Lung microvascular endothelial cell (primary cell): Measurements from ENCODE around the gene PKNOX2. TPM values are rescaled to one million over a fixed set of nuclear protein-coding genes. Genes with fewer than 3 reads are reported as not detected.

Source experiments
- DNase-seq, 2 donors: peaks; one replicate each; pipeline versions ENCODE4 v3.0.0 to v3.0.0-alpha.2; 2010; ENCODE audit warnings: low read depth in 2 of 2
- total RNA-seq: library from RNA; depleted of rRNA; stranded (reverse); fragments of >200 nt; gene quantifications from 2 replicates; pipeline ENCODE4 v1.2.1, GENCODE V29; 2014

PKNOX2 gene
- total RNA-seq, 1 donor from 2014 or later: not detected

DNA sequence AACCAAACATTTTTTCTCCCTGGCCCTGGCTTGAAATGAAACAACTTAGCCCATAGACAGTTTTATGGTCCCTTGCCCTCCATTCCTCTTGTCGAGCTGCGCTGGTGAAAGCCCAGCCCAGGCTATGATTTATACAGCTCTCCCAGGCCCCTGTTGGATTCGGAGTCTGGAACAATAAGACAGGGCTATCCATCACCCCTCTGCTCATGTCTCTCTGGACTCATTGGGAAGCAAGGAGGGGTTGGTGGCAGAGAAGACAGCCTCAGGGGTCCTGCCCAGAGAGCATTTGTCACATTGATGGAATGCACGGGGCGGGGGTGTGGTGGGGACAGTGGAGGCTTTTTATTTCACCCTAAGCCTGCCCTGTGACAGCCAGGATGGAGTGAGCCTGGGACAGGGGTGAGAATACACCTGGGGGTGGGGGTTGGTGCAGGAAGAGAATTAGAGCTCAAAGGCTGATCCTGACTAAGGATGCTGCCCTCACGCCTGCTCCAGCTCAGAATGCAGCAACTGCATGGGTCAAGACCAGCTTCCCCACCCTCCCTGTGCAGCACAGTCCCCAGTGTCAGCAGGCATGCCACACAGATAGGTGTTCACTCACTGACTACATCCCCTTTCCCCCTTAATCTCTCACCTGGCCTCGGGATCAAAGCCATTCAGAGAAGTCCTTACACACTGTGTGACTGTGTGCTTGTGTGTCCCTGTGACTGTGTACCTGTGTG lies 10.0 kb upstream of the PKNOX2 start:
- DNase-seq: no peak

DNA sequence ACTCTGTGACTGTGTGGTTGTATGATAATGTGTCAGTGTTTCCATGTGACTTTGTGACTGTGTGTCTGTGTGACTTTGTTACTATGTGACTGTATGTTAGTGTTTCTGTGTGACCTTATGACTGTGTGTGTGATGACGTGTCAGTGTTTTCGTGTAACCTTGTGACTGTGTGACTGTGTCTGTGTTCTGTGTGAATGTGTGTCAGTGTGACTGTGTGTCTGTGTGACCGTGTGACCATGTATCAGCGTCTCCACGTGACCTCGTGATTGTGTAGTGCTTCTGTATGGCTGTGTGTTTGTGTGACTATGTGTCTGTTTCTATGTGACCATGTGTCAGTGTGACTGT lies 9.5 kb upstream of the PKNOX2 start:
- DNase-seq: no peak

DNA sequence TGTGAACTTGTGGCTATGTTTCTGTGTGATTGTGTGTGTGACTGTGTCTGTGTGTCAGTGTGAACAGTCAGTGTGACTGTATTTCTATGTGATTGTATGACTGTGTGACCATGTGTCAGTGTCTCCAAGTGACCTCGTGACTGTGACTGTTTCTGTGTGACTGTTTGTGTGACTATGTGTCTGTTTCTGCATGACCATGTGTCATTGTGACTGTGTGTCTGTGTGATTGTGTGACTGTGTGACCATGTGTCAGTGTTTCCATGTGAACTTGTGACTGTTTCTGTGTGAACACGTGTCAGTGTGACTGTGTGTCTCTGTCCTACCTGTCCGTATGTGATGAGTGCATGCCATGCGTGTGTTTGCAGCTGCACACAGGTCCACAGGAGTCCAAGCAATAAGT lies 8.8 kb upstream of the PKNOX2 start:
- DNase-seq: no peak

DNA sequence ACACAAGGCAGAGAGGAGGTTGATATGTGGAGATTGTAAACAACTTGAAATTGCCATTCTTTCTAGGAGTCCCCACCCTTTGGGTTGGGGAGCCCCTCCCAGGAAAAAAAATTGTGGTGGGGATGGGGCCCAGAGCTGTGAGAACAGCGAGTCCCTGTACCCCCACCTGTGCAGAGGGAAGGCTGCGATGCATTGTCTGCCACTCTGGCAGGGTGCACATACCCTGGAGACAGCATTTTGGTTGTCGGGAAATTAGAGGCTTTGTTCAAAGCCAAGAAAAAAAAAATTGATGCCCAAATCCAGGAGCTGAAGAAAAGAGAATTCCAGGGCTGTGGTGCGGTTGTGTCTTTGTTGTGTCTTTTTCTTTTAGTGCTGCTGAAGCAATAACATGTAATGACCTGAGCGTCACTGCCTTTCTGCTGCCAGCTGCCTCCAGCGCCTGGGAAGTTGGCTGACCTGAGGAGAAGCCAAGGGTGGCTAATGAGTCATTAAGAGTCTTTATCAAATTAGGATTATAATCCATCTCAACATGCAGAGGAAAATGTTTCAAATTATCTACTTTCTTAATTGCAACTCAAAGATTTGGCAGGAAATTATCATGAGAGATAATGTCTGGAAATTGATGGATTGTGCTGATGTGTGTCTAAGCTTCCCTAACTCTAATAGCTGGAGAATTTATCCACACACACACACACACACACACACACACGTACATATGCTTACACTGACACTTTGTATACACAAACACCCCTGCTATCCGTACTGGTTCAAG lies 8.0 kb upstream of the PKNOX2 start:
- no peak for DNase-seq

DNA sequence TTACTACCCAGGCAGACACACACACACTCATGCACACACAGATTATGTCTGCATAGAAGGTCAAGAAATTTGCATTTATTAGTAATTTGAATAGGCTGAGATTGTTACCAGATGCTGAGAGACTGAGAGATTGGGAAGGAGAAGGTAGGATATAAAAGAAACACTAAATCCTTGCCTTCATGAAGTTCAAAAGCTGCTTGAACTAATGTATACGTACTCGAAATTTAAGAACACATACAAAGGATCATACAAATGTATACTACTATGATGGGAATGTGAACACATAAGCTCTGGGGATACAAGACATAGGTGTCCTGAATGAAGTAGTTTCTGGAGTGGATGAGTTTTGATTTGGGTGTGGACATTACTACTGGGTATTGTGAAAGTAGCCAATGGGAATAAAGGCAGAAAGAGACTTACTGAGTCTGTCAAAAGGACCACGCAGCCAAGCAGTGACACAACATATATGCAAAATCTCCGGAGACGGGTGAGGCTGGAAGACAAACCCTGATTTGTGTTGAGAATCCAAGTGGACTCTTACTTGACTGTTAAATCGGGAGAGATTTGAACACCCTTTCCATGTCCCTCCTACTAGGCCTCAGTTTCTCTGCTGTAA lies 7.3 kb upstream of the PKNOX2 start:
- no peak for DNase-seq

DNA sequence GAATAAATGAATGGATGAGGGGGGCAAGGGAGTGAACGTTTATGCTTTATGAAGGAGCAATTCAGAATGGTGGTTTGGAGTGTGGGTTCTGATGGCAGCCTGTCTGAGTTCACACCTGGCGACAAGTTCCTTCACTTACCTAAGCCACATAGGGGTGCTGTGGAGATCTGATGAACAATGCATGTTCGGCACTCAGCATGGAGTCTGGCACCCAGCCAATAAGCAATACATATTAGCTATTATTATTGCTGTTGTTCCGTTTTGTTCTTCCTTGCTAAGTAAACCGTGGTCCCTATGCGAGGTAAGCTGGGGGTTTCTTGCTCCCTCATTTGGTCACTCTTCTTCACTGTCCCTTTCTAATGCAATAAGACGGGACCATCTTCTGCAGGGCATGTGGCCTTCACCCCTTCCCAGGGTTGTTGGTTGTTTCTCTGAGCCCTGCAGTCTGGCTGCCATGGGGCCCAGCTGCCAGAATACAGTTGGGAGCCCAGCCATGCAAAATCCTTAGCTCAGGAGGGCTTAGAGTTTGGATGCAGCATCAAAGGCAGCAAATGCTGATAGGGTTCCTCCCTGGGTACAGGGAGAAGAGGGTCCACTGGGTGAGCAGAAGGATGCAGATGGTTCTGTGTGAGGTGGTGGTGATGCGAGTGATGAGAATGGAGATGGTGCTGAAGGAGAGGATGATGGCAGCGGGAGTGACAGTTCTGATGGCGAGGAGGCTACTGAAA lies 6.4 kb upstream of the PKNOX2 start:
- DNase-seq: peak in 1 of 2 donors; percentile 4

DNA sequence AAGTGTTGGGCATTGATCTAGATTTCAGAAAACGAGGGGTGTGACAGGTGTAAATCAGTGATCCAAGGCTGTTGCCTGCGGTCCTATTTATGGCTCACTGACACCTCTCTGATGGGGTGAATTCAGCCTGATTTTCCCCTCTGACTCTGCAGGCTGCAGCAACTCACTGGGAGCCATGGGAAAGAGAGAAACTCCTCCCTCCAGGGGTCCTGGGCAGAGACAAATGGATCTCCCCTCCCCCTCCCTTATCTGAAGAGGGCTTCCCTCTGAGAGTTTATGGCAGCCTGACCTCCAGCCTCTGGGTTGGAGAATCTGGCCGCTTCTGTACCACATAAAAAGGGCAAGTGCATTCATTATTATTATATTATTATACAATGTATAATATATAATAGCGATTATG lies 1.8 kb upstream of the PKNOX2 start:
- DNase-seq: no peak

DNA sequence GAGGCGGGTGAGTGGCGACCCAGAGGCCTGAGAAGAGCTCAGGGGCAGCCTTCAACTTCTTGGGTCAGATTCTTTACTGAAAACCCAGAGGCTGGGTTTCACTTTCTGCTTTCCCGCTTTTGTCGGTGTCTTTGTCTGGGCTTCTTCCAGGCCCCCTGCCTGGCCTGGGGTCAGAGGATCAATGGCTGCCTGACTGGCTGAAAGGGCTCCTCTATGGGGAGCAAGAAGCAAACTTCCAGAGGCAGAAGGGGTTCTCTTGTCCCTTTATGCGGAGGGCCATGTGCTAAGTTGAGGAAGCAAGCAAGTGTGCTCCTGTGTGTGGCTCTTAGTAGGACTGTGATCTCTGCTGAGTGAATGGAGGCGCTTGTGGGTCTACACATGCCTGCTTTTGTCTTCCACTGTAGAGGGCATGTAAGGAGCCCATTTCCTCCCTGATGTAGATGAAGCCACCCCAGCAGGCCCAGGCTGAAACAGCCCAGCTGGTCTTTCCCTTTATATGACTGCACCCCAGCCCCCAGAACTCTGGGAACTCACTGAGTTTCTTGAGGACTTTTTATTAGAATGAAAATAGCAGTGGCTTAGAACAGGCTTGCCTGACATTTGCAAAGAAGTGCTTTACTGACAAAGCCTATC lies 1.0 kb upstream of the PKNOX2 start:
- DNase-seq: no peak

DNA sequence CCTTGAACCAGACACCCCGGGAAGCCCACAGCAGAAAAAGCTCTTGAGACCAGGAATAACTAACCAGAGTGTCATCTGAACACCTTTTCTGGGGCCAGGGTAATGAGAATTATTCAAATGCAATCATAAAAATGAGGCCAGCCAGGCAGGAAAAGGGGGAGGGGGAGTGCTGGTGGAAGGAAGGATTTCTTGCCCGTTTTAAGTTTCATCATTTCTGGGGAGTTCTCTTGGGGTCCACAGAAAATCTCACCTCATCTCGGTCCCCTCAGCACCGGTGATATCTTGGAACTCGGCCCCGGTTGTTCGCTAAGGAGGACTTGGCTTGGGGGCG lies 495 bp upstream of the PKNOX2 start:
- no peak for DNase-seq

DNA sequence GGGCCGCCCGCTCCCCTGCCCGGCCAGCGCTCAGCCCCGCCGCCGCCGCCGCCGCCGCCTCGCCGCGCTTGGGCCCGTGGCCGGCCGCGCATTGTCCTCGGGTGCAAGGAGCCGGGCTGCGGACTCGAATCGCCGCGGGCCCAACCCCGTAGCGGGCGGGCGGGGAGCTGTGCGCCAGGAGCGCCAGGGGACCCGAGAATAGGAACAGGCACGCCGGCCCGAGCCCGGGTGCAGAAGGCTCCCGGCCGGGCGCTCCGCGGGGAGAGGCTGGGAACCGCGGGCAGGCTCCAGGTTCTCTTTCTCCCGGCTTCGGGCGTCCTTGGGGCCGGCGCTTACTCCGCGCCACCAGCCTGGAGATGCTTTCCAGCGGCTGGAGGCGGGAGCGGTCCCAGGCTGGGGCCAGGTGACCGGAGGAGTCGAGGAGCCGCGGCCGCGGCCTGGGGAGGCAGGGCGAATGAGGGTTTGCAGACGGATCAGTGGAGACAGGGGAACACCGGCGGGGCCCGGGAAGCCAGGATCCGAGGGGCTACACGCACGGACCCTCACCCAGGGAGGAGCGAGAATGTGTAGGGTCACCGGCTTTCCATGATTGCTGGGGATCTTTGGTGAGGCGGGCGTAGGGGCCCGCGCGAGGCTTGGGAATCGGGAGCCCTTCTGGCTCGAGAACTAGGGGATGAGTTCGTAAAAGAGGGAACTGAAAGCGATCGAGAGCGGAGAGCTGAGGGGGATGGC lies 726 bp downstream of the PKNOX2 start:
- peak; percentile 27 to 41 for DNase-seq

DNA sequence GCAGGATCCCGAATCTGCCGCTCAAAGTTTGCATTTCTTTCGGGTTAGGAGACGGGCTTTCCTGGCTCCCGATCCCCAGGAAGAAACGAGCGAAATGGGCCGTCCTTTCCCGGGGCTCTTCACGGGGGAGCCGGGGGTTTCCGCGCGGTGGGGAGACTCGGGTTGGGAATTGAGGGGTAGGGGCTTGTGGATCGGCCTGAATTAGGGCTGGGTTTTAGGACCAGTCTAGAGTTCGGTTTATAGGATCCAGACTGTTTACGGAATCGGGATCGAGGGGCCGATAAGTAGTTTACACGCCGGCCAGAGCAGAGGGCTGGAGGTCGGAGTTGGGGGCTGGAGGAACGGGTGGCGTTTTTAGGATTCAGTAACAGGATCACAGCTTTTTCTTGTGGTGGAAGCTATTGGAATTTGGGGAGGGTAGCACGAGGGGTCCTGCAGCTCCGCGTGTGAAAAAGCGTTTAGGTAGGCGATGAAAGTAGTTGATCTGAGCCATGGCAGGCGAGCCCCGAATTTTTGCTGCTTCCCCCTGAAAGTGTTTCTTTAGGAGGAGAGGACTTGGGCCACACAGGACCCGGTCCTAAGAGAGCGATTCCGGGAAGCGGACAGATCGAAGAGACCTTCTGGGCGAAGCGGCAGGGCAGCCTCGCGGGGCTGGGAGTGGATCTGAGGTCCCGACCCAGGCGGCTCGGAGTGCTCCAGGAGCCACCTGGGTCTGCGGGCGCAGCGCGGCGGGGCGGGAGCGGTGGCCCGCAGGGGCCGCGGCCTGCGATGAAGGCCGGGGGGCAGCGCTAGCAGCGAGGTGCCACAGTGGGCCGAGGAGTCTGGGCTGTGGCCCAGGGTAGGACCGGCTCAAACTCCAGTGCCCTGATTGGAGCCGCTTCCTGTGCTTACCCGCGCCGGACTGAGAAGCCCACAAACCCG lies 1.6 kb downstream of the PKNOX2 start:
- peak in 1 of 2 donors; percentile 6 for DNase-seq

DNA sequence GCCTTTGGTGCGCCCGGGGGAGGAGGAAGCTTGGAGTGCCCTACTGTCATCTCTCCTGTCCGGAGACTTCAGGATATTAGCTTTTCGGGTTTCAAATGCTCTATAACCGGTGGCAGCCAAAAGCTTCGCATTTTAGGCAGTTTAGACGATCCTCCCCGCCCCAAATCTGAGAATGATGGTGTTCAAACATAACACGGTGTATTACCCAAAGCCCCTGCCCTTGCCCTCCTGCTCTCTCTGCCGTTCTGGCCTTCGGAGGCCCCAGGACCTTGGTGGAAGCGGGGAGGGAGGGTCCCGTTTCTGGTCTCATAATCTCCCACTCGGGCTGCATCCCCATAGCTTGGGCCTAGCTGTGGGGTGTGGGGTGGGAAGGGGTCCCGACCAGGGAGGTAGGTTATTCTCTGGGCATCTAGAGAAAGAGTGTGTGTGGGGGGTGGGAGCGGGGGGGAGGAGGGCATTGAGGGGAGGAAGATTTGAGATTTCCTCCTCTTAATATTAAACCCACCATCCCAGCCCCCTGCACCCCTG lies 2.3 kb downstream of the PKNOX2 start:
- no peak for DNase-seq

DNA sequence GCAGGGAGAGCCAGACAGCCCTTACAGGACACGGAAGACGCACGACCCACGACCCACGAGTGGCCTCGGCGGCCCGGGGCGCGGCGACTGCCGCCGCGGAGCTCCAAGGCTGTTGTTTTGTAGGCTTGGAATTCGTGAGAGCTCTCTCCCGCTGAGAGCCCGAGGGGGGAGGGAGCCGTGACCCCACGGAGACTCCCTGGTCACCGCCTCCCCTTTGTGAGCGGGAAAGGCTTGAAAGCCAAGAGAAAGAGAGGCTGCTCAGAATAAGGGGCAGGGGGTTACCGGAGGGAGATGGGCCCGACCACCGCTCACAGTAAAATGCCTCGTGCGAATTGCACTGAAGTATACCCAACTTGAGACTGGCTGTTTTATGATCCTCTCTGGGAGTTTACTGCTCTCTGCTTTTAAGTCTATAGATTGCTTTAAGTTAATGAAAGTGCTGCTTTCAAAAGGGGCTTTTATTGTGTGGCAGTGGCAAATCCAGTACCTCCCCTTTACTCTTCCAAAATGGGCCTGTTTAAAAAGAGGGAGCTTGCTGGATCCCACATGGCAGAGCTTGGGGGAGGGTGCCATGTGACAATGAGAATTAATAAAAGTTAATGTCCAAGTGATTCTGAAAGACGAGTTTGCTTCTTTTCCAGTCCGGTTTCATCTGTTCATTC lies 2.9 kb downstream of the PKNOX2 start:
- no peak for DNase-seq

DNA sequence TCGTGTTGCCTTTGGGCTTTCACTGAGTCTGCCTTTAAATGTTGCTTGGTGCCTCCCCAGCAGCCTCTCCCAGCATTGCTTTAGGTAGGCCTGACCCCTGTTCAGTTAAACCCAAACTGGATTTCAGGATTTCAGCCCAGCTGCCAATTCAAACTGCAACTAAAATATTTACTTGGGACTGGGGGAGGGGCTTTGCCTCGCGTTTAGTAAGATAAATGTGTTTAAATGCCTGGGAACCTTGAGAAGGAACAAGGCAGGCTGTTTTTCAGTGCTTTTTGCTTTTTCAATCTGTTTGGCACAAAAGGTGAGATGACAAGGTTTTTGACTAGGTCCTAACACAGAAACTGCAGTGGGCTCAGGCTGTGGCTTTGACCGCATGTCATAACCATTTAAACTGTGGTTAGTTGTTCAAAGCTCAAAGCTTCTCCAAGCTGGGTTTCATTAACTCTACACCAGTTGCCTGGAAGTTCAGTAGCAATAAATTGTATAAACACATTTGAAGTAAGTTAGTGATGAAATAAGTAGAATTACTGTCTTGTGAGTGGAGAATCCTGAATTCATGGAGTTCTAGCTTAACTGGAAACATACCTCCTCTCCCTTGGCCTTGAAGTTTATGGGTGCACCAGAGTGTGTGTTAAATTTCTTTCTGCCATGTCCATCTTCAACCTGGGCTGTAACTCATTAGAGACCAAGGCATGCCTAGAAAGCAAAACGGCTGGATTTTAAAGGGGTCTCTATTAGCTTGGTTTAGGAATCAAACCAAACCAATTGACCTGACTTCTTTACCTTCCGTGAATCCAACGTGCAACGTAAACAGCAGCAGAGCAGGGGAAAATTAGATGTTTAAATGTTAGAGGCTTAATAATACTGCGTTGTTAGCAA lies 3.6 kb downstream of the PKNOX2 start:
- no peak for DNase-seq

DNA sequence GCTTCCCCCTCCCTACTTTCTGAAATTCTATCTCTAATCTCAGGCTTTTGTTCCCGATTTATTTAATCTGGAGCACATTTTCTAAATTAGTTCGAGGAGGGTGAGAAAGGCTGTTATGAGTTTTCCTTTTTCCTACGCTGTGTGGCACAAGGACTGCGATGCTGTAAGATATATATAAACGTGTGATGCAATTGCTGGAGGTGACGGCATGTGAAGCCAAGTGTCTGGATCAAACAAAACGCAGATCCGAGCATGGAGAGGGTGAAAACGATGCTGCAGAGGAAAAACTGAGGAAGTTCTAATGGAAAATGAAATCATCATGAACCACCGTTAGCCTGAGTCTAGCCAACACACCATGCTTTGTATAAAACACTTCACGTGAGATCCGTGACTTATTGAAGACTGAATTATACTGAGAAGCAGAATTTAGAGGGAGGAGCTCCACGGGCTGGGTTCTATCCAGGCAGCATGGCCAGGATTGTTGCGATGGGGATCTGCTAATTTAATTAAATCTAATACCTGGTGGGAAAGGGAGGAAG lies 4.4 kb downstream of the PKNOX2 start:
- DNase-seq: no peak

DNA sequence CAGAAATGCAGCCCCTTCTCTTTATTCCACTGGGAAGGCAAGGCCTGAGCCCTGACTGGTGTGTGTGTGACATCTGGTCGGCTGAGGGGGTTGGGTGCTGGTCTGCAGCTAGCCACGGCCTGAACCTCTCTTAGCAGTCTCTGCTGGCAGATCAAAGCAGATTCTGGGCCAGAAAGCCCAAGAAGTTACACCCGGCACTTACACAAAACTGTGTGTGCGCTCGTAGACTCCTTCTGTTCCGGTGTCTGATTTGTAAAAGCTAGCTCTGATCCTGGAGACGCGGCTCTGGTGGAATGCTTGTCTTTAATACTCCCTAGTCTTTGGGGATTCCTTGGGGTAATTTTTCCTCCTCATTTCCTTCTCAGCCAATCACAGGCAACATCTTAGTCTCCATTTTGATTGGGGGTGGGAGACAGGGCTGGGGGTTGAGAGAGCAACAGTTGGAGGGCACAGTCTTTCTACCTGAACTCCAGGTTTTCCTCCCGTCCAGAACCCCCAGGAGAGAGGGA lies 5.5 kb downstream of the PKNOX2 start:
- DNase-seq: no peak

DNA sequence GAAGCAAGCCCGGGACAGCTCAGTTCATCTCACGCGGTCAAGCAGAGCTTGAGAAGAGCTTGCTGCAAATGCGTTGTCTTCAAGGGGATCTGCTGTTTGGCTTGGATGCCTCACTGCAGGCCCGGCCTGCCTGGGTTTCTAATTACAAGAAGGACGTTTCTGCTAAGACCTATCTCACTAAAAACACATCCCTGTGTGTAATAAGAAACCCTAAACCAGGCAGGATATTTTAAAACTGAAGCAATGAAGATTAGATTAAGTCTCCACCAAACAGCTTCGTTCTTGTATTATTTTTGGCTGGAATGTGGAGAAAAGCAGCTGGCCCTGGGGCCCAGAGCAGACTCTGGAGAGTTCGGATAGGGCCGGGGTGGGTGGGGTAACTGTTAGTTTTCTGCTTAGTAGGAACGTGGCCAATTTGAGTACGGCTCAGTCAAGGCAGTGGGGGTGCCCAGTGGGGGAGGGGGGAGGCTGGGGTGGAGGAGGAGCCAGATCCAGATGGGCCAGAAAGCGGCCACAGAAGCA lies 6.0 kb downstream of the PKNOX2 start:
- no peak for DNase-seq
